Smooth muscle cell of the brain vasculature (primary cell): Measurements from ENCODE around the gene LRP8.

Experiments used
- DNase-seq: peaks from one replicate; pipeline ENCODE4 v3.0.0-alpha.2; 2012; ENCODE audit warnings: low read depth, low spot score

Gene LRP8

GRCh38 chr1:53324321-53324720 lies 3.5 kb downstream of the LRP8 start:
- no peak for DNase-seq

- no peak for DNase-seq
Measured at GRCh38 chr1:53323316-53323715, 4.6 kb downstream of the LRP8 start.

DNA sequence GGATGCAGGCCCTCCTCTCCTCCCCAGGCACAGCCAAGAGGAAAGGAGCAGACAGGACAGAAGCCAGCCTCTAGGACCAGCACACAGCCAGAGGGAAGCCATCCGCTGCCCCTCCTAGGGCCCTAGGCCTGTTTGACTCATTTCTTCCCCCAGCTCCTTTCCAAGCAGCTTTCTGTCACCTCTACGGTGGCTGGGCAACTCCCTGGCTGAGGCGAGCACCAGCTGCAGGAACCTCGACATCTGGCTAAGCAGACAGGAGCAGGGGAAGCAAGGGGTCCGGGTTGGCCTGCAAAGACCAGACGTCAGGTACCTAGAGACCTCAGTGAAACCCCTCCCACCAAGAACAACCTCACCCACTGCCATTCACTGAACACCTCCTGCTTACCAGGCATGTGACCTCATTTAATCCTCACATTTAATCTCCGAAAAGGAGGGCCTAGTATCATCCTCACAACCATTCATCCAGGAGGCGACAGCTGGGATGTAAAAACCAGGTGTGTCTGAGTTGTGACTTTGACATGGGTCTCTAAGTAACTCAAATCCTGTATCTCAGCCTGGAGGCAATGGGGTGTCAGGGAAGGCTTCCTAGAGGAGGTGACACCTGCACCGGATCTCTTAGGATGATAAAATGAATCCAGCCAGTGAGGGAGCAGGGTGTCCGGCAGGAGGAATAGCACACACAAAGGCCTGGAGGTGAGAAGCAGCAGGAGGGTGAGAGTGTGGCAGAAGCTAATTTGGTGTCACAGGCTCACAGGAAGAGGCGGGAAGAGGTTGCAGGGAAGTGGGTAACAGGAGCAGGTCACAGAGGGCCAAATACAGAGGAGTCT lies 5.9 kb downstream of the LRP8 start:
- no peak for DNase-seq

DNA sequence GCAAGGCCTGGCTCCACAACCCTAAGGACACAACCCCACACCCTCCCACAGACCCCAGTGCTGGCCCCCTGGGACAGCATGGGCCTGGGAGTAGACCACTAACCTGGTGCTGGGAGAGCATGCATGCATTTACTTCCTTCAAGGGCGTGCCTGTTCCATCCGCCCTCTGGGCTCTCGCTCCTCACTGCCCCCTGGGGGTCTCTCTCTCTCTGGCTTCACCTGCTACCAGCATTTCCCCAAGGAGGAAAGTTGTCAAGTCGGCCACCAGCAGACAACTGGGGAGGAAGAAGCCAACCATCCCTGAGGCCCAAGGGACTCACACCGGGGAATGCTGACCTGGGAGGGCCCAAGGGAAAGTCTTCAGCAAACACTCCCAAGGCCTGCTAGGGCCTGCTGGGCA lies 6.5 kb downstream of the LRP8 start:
- DNase-seq = no peak

DNA sequence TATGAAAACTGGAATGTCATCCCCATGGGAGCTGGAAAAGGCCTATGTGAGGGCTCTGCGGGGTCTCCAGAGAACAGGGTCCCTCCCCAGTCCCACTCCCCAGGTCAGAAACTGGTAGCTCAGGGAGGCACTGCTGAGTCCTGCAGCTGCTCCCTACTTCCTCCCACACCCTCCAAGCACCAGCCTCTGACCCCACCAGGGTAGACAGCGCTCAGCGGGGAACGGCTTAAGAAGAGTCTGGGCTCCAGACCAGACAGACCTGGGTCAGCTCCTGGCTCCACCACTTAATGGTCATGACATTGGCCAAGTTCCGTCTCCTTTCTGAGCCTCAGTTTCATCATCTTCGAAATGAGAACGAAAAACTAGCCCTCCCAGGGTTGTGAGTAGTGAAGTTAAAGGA lies 7.2 kb downstream of the LRP8 start:
- no peak for DNase-seq

- no peak for DNase-seq
Measured at GRCh38 chr1:53319296-53320101, 8.4 kb downstream of the LRP8 start.

- no peak for DNase-seq
Measured at GRCh38 chr1:53317646-53318539, 10.0 kb downstream of the LRP8 start.

DNA sequence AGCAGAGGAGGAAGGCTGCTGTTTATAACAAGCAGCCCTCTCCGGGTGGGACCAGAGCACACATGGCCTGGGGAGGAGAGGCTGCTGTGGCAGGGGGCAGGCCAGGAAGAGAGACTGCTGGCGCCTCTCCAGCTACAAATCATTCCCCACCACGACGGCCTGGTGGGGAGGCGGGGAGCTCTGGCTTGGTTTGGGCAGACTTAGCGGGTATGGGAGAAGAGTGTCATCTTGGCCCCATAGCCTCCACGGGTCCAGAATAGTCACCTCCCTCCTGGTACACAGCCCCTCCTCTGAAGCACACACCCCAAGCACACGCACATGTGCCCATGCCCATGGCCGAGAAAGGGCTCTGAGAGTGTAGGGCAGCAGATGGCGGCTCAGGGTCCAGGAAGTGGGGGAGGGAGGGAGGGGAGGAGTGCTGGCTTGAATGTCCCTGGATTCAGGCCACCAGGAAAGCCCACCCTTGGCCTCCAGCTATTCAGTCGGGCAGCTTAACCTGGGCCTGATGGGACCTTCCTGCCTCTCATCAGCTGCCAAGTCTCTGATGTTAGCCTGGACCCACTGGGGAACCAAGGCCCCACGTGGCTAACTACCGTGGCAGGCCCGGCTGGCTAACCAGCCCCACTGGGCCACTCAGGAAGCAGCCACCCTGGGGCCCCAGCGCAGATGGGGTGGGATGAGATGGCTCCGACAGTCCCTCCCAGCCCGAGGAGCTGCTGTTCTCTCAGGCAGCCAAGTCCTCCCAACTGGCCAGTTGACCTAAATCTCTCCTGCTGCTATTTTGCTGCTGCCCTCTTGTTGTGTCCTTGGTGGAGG lies 10.9 kb downstream of the LRP8 start:
- no peak for DNase-seq

- DNase-seq = no peak
Measured at GRCh38 chr1:53316424-53316765, 11.5 kb downstream of the LRP8 start.

DNA sequence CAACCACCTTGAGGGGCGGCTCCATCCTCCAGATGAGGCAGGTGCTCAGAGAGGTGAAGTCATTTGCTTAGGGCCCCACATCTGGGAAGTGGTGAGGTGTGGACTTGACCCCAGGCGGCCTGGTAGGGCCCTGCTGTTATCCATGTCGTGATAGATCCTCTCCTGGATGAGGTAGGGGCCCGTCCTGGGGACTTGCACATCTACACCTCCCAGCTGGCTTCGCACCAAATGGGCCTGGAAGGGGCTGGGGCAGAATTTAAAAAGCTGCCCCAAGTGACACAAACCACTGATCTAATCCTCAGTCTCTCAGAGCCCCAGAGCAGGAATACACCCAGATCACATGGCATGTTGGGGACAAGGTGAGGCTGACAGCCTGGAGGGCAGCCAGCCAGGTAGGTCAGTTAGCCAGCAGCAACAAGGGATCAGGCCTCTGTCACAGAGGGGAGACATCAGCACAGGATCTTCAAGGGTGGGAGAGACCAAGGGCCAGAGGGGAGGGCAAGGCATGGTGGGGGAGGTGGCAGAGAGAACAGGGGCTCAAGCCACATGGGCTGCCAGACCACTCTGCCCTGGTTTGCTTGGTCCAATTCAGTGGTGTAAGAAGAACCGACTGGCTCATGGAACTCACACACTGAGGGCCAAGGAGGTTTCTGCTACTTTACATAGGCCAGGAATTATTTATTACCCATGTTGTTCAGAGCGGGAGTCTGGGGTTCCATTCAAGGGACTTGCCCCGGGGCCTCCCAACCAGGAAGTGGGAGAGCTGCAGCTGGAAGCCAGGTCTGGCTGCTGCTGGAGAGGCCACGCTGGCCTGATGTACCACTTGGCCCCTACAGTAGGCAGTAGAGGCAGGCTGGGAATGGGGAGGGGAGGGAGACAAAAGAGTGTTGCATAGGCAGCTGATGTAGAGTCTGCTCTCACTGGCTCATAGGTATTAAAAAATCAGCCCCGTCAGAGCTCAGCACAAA lies 12.1 kb downstream of the LRP8 start:
- DNase-seq = no peak

DNA sequence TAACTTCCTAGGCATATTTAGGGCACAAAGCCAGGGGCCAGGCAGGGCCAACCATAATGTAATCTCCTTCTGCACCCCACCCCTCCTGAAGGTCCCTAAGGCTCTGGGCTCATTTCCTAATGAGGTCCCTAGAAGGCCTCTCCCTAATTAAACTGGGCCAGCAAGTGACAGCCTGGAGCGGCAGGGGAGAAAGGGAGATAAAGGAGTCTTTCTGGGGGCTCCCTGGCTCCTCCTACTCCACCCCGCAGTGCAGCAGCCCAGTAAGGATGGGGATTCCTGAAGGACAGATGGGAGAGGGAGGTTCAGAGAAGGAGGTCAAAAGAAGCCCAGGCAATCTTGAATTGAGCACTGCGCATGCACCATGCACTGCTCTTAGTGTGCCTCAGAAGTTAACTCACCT lies 12.8 kb downstream of the LRP8 start:
- DNase-seq = no peak

- no peak for DNase-seq
Measured at GRCh38 chr1:53314606-53315005, 13.3 kb downstream of the LRP8 start.

- DNase-seq = no peak
Measured at GRCh38 chr1:53314096-53314495, 13.8 kb downstream of the LRP8 start.

GRCh38 chr1:53313556-53313955 lies 14.3 kb downstream of the LRP8 start:
- no peak for DNase-seq

DNA sequence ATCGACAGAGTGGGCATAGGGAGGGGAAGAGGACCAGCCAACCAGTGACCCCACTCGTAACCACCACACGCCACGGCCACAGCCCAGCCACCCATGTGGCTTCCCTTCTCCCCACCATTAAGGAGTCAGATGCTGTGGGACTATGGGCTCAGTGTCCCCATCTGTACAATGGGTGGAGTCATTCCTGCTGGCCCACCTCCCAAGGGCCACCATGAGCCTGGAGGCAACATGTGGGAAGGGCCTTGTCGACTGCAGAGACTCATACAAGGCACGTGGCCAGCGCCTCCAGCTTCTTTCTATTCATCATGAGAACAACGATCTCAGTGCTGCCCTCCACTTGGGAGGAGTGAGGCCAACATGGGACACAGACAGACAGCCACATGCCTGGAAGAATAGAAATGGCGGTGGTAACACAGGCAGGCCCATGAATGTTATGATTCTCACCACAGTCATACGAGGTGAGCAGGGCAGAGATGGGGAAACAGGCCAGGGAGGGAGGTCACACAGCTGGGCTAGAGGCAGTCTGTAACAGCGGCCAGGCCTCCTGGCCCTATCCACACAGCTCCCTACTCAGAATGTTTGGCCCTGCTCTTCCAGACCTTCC lies 16.1 kb downstream of the LRP8 start:
- DNase-seq = no peak

DNA sequence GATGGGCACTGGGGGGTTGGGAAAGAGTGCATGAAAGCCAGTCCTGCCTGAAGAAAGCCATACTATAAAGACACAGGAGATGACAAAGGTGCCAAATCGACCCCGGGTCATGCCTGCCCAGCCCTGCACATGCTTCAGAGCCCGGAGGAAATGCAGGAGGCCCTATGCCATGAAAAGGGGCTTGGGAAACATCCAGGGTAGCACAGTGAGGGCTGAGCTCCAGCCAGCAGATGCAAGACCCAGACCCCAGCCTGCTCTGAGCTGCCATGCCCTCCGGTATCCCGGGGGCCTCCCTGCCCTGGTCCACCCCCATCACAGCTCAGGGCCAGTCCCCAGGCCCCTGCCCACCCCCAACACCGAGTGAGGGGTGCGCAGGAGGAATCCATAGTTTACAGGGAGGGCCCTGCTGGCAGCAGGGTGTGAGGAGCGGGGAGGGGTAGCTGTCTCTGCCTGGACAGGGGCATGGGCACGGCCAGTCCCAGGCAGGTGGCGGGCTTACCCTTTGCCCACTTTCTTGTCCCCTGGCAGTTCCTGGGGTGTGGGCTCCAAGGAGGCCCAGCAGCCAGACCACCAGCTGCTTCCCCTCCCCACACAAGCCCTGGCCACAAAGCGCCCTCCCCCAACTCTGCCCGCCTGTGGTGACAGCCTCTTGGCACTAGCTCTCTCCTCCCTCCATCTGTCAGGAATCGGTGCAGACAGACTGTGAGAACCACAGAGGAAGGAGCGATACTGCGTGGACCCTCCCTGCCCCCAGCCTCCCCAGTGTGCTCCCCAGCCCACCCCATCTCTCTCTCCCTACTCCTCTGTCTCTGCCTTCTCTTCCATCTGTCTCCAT lies 16.8 kb downstream of the LRP8 start:
- no peak for DNase-seq

DNA sequence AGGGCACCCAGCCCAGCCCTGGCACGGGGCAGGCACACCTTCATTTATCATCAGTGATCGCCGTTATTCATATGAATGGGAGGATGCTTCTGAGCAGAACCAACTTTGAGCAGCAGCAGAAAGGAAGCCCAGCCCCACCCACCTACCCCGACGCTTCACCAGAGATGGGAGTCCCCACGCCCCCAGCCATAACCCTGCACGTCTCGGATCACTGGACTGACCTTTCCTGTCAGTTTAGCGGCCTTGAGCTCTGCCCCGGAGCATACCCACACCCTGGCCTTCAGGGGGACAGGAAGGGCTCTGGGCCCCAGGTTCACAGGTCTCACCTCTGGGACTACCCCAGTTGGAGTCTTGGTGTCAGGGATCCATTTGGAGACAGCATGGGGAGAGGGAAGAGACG lies 18.1 kb downstream of the LRP8 start:
- DNase-seq = no peak

DNA sequence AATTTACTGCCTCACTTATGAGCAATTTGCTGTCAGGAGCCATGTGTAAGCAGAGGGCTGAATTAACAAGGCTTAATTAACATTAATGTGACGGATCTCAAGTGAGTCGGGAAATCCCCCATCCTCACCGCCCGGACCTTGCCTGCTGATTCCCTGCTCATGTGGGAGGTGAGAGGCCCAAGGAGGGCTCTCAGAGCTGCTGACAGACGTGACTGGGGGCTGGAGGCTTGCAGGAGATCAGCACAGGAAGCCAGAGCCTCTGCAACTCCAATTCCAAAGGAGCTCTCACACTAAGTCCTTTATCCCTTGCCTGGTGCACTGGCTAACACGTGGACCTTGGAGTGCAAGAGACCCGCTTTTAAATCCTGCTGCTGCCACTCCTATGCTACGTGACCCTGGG lies 19.4 kb downstream of the LRP8 start:
- no peak for DNase-seq

DNA sequence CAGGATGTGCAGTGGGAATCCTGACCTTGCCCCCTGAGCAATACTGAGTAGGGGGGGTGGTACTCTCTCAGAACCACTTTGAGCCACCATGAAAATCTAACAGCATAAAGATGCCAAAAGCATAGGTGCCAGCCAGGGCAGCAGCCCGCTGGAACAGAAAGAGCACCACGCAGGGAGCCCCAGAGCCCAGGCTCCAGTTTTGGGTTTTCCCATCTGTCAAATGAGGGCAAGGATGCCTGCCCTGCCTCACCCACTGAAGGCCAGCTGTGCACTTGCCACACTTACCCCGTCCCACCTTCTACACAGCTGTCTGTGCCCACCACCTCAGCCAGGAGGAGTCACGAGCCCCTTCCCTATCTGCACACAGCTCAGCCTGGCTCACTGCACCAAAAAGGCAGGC lies 20.8 kb downstream of the LRP8 start:
- no peak for DNase-seq
